Left ventricle myocardium inferior (tissue), 1 donor: ENCODE measurements around the gene THYN1. TPM values are rescaled to one million over a fixed set of nuclear protein-coding genes. Genes with fewer than 3 reads are reported as not detected.
A peak's percentile ranks its signal among the peaks of the same experiment; 100 is the strongest.

Experiments used
- DNase-seq: peaks from one replicate; pipeline ENCODE4 v3.0.0-alpha.2; 2020
- H3K27ac ChIP-seq: fragments of 200-600 bp; replicated peaks from 2 replicates; pipeline ENCODE4 v1.8.0; 2021
- H3K27me3 ChIP-seq: fragments of 200-600 bp; 2 replicates; pipeline ENCODE4 v1.8.0; 2021; ENCODE audit warnings: low read depth
- H3K36me3 ChIP-seq: fragments of 200-600 bp; 2 replicates; pipeline ENCODE4 v1.8.0; 2021
- H3K4me1 ChIP-seq: fragments of 200-600 bp; 2 replicates; pipeline ENCODE4 v1.8.0; 2021
- H3K4me3 ChIP-seq: fragments of 200-600 bp; 2 replicates; pipeline ENCODE4 v1.8.0; 2021; ENCODE audit warnings: mild to moderate bottlenecking, moderate library complexity
- H3K9me3 ChIP-seq: fragments of 200-600 bp; replicated peaks from 2 replicates; pipeline ENCODE4 v1.8.0; 2021
- CTCF ChIP-seq: fragments of 200-600 bp; IDR thresholded peaks from 2 replicates; pipeline ENCODE4 v1.8.0; 2021; ENCODE audit warnings: antibody characterized with exemption, mild to moderate bottlenecking, borderline replicate concordance
- intact Hi-C: fragments of 100-400 bp; cut with micrococcal nuclease; formaldehyde crosslinking; loops from one replicate; pipeline ENCODE4 v1.11.0; 2022
- total RNA-seq: library from RNA; stranded (reverse); fragmentation: NEBNext Ultra II Directional; extraction: Animal tissue kit (Norgen Biotek cat#: 25700); gene quantifications from one replicate; pipeline ENCODE4 v1.2.1, GENCODE V29; 2021
- donor health status: DM: no; HTN: yes; CAD: no; lungs with severe emphysema.

THYN1 gene
- total RNA-seq, 1 donor from 2014 or later, result 41.2 TPM

- H3K27ac ChIP-seq, result no peak overlapping the region
- peaks cover 25% of the 10 kb centered on the region for H3K4me1 ChIP-seq
- no peak for TF ChIP-seq CTCF
- intact Hi-C loops, result no loop called here
- DNase-seq, result no peak
- peak overlapping the region; percentile 57 for H3K4me3 ChIP-seq
- peaks cover 96% of the 10 kb centered on the region for H3K27me3 ChIP-seq
- no peaks in the 10 kb centered on the region for H3K9me3 ChIP-seq
- H3K36me3 ChIP-seq, result no peaks in the 10 kb centered on the region
Observed at GRCh38 chr11:134276396-134277182, 23.4 kb upstream of the THYN1 start.

GRCh38 chr11:134275534-134276395, 22.6 kb upstream of the THYN1 start, which contains the start of gene GLB1L3:
Gene GLB1L3, plus strand, starts transcription at chr11:134276379. Its CDS starts 362 bp downstream, at chr11:134276741.
- H3K4me1 ChIP-seq, result peaks cover 25% of the 10 kb centered on the region
- TF ChIP-seq CTCF, result peak; percentile 35
- intact Hi-C loops, result no loop called here
- no peak within 1 kb of the TSS for H3K27ac ChIP-seq
- H3K9me3 ChIP-seq, result no peaks in the 10 kb centered on the region
- no peak for DNase-seq
- peaks cover 100% of the 10 kb centered on the region for H3K27me3 ChIP-seq
- no peaks in the 10 kb centered on the region for H3K36me3 ChIP-seq
- peak within 1 kb of the TSS; percentile 57 for H3K4me3 ChIP-seq

GRCh38 chr11:134275188-134275533, 22.0 kb upstream of the THYN1 start:
- Histone ChIP-seq H3K27me3 (peaks cover 100% of the 10 kb centered on the region), H3K4me3 (no peak overlapping the region)

GRCh38 chr11:134273317-134273712, 20.2 kb upstream of the THYN1 start:
- no peak for DNase-seq
- peaks cover 93% of the 10 kb centered on the region for H3K27me3 ChIP-seq
- no peaks in the 10 kb centered on the region for H3K9me3 ChIP-seq
- TF ChIP-seq CTCF, result no peak
- H3K4me1 ChIP-seq, result peaks cover 25% of the 10 kb centered on the region
- no peak overlapping the region for H3K27ac ChIP-seq
- intact Hi-C loops, result no loop called here
- no peak overlapping the region for H3K4me3 ChIP-seq
- H3K36me3 ChIP-seq, result no peaks in the 10 kb centered on the region

More at GRCh38 chr11:134275188-134275533, 22.0 kb upstream of the THYN1 start:
- intact Hi-C loops, result no loop called here
- TF ChIP-seq CTCF, result no peak
- Histone ChIP-seq H3K27ac (no peak overlapping the region), H3K36me3 (no peaks in the 10 kb centered on the region), H3K9me3 (no peaks in the 10 kb centered on the region), H3K4me1 (peaks cover 25% of the 10 kb centered on the region)
- no peak for DNase-seq

GRCh38 chr11:134272381-134273316, 19.5 kb upstream of the THYN1 start:
- Histone ChIP-seq H3K27me3 (peaks cover 86% of the 10 kb centered on the region), H3K4me1 (peaks cover 25% of the 10 kb centered on the region), H3K9me3 (no peaks in the 10 kb centered on the region), H3K27ac (no peak overlapping the region), H3K36me3 (no peaks in the 10 kb centered on the region), H3K4me3 (no peak overlapping the region)
- no peak for TF ChIP-seq CTCF
- DNase-seq, result no peak
- intact Hi-C loops, result no loop called here
